Calu3 (cell line): ENCODE data around the gene IKZF1. TPM values are rescaled to one million over a fixed set of nuclear protein-coding genes. Genes with fewer than 3 reads are reported as not detected.

Experiments used
- BruUV-seq: library from RNA; stranded (reverse); fragments of 400-500 nt; replicated peaks from 2 replicates; lab custom pipeline; 2021; lab: Mats Ljungman, UMichigan
- CTCF ChIA-PET: fragments of 300-600 bp; sonication (Branson Sonifier 250); formaldehyde crosslinking; loops from one replicate; lab custom pipeline; 2022; ENCODE audit warnings: antibody characterized with exemption; lab: Charles Lee
- DNase-seq: peaks from one replicate; pipeline ENCODE4 v3.0.0; 2022
- H3K27ac Mint-ChIP-seq: one replicate; pipeline ENCODE4 v1.8.0; 2022; ENCODE audit warnings: mixed read lengths; ENCODE audit not compliant: unreplicated experiment
- H3K27me3 Mint-ChIP-seq: one replicate; pipeline ENCODE4 v1.8.0; 2022; ENCODE audit warnings: mixed read lengths; ENCODE audit not compliant: unreplicated experiment
- H3K36me3 Mint-ChIP-seq: one replicate; pipeline ENCODE4 v1.8.0; 2022; ENCODE audit warnings: mild to moderate bottlenecking, moderate library complexity, mixed read lengths; ENCODE audit not compliant: insufficient read depth, unreplicated experiment
- H3K4me1 Mint-ChIP-seq: one replicate; pipeline ENCODE4 v1.8.0; 2022; ENCODE audit warnings: mild to moderate bottlenecking, low read depth, mixed read lengths; ENCODE audit not compliant: unreplicated experiment
- H3K4me3 Mint-ChIP-seq: one replicate; pipeline ENCODE4 v1.8.0; 2022; ENCODE audit warnings: mild to moderate bottlenecking, low read depth, moderate library complexity, mixed read lengths; ENCODE audit not compliant: unreplicated experiment
- H3K9me3 Mint-ChIP-seq: one replicate; pipeline ENCODE4 v1.8.0; 2022; ENCODE audit warnings: low read depth, mixed read lengths; ENCODE audit not compliant: unreplicated experiment
- CTCF ChIP-seq: fragments of 200-600 bp; IDR thresholded peaks from one replicate; pipeline ENCODE4 v1.8.0; 2022; ENCODE audit warnings: antibody characterized with exemption; ENCODE audit not compliant: unreplicated experiment
- intact Hi-C: fragments of 100-400 bp; cut with micrococcal nuclease; formaldehyde crosslinking; loops from one replicate; pipeline ENCODE4 v1.10.0; 2022; ENCODE audit not compliant: unreplicated experiment
- total RNA-seq: library from RNA; stranded (reverse); gene quantifications from 2 replicates; pipeline ENCODE4 v1.2.3, GENCODE V29; 2022

The IKZF1 gene
- total RNA-seq, 1 experiment from 2014 or later = 0.28 TPM

DNA sequence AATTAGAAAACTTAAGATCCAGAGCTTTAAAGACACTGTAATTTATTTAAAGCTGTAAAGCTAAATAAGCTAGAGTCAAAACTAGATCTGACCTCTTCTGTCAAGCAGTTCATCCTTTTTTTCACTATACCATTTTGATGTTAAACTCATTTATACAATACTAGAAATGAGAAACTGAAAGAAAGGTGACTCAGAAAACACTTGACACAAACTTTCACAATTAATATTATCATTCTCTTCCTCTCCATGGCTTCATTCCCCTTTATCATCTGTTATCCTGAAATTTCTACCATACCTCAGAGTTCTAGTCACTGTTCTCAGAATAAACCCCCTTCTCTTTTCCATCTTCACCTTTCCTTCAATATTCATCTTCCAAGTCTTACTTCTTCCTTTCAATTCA lies 144.3 kb downstream of the IKZF1 start:
- no peak for TF ChIP-seq CTCF
- Mint-ChIP-seq H3K4me3 (peak overlapping the region; percentile 99), H3K9me3 (no peaks in the 10 kb centered on the region), H3K27me3 (peaks cover 6% of the 10 kb centered on the region), H3K4me1 (peaks cover 29% of the 10 kb centered on the region), H3K36me3 (peaks cover 33% of the 10 kb centered on the region), H3K27ac (peak overlapping the region; percentile 3)
- BruUV-seq = no TSS peak
- DNase-seq = no peak
- CTCF ChIA-PET = interaction anchor here (0.8 to 1.6 kb wide), 3 partner anchors 23 to 114 kb away, joined by 3 to 6 read pairs (median 3); no protein-coding TSS in a partner anchor
- intact Hi-C loops = no loop called here

GRCh38 chr7:50449501-50449880 lies 145.0 kb downstream of the IKZF1 start:
- Mint-ChIP-seq H3K27ac (peak overlapping the region; percentile 88), H3K4me1 (peaks cover 29% of the 10 kb centered on the region), H3K36me3 (peaks cover 33% of the 10 kb centered on the region), H3K4me3 (peak overlapping the region; percentile 99), H3K27me3 (peaks cover 13% of the 10 kb centered on the region), H3K9me3 (no peaks in the 10 kb centered on the region)
- DNase-seq = no peak
- BruUV-seq = no TSS peak
- CTCF ChIA-PET = interaction anchor here (1.6 kb wide), 1 partner anchor 24 kb away, joined by 6 read pairs; no protein-coding TSS in a partner anchor
- TF ChIP-seq CTCF = no peak
- intact Hi-C loops = no loop called here

DNA sequence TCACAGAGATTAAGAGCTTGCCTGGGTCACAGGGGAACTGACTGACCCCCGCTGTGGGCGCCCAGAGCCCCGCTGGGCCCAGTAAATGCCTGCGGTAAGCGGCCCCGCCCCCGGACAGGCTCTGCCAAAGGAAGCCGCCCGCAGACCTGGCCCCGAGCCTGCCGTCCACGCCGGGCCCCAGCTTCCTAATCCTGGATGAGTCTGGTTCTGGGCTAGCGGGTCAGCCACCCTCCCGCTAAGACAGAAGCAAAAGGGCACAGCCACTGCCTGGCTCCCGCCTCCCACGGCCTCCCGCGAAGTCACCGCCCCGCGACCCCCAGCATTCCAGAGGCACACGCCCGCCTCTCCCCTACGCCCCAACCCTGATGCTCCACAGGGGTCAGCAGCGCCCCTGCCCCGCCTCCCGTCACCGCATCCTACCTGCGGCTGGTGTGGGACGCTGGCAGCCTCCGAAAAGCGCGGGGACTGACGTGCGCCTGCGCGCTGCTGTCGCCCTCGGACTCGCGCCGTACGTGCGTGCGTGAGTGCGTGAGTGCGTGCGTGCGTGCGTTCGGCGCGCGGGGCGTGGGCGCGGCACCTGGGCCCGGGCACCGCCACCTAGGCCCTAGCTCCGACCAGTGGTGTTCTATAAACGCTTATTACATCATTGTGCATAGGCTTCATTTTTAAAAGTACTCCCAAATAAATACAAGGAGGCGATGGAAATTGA lies 145.5 kb downstream of the IKZF1 start, which contains the start of gene FIGNL1:
FIGNL1 (minus strand) TSS at position 470 of the 709 bp plus-strand sequence. CDS start 3,063 bp downstream, outside the sequence.
- Mint-ChIP-seq H3K36me3 (peaks cover 33% of the 10 kb centered on the region), H3K4me3 (peak within 1 kb of the TSS; percentile 99), H3K27ac (peak within 1 kb of the TSS; percentile 88), H3K27me3 (peaks cover 19% of the 10 kb centered on the region), H3K4me1 (peaks cover 29% of the 10 kb centered on the region), H3K9me3 (no peaks in the 10 kb centered on the region)
- BruUV-seq = no TSS peak
- CTCF ChIA-PET = interaction anchor here (1.6 kb wide), 1 partner anchor 24 kb away, joined by 6 read pairs; no protein-coding TSS in a partner anchor
- no peak for TF ChIP-seq CTCF
- intact Hi-C loops = loop anchor here (5.0 kb wide), 1 partner anchor 692 kb away; no protein-coding TSS in a partner anchor
- peak; percentile 91 for DNase-seq

DNA sequence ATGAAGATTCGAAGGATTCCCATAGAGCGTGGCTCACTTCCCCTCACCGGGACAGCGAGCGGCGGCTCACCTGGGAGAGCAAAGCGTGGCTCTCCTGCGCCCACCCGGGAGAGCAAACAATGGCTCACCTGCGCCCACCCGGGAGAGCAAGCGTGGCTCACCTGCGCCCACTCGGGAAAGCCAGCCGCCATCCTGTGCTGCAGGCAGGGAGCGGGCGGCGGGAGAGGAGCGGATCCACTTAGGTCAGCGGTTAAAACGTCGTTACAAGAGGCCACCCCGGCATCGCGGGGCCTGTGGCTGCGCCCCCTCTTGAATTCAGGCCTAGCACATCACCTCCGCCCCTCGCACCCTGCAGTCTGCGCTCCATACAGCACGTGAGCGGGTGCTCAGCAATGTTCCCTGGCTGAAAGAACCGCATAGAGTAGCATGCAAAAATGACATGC lies 146.1 kb downstream of the IKZF1 start:
- H3K27ac Mint-ChIP-seq = peak overlapping the region; percentile 88
- BruUV-seq = no TSS peak
- no peak for TF ChIP-seq CTCF
- H3K36me3 Mint-ChIP-seq = peaks cover 33% of the 10 kb centered on the region
- peaks cover 24% of the 10 kb centered on the region for H3K27me3 Mint-ChIP-seq
- peak overlapping the region; percentile 99 for H3K4me3 Mint-ChIP-seq
- no peaks in the 10 kb centered on the region for H3K9me3 Mint-ChIP-seq
- H3K4me1 Mint-ChIP-seq = peaks cover 26% of the 10 kb centered on the region
- DNase-seq = peak; percentile 45
- intact Hi-C loops = loop anchor here (5.0 kb wide), 1 partner anchor 692 kb away; no protein-coding TSS in a partner anchor
- CTCF ChIA-PET = no interaction called here

Other genes with a start within 250 kb of the IKZF1 start
- not detected in 2 replicates for gene ZPBP, start 211.5 kb upstream of the IKZF1 start, total RNA-seq
- 36.3 and 42.5 TPM in 2 replicates for gene FIGNL1, start 145.6 kb downstream of the IKZF1 start, total RNA-seq